ENCODE results near the gene USP17L24.
"Not testable (repeated sequence)": the region's sequence is repeated elsewhere in the genome, so short reads cannot be mapped to it uniquely, and the experiment has no call there.

The USP17L24 gene

DNA sequence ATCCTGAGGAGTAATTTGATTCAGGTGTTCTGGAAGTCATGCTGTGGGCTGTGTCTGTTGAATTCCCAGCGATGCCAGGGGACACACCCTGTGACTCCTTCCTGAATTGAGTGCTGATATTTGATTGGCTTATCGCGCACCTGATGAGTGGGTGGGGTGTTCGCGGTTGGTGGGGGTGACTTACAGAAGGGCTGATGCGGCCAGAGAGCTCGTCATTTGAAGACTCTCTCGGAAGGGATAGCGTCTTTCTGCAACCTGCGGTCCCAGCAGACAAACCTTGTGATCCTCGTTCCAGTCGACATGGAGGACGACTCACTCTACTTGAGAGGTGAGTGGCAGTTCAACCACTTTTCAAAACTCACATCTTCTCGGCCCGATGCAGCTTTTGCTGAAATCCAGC lies at the start of gene USP17L24:
Gene USP17L24 (plus strand): TSS at position 301 of the 400 bp plus-strand sequence. CDS start 0 bp downstream, at position 301.
- DNase-seq, result not testable (repeated sequence)

DNA sequence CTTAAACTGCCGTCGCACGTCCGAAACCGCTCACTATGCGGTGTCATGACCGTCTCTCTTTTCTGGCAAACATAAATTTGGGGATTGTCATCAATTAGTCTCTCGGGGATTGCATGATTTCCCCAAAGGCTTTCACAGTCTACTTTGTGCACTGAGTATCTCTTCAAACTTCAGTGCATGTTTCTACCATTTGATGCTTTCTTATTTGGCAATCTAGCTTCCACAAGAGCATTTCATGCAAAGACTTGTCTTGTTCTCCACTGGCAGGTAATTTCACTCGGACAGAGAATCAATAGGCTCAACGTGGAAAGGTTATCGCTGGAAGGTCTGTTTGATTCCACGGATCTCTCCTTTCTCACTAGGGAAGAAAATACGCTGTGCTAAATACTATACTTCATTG lies 774 bp upstream of the USP17L24 start:
- DNase-seq, result not testable (repeated sequence)

GRCh38 chr4:9329611-9330010 lies 4.6 kb downstream of the USP17L24 start, which contains the start of gene USP17L25:
Gene USP17L25, plus strand, starts transcription at chr4:9329911. Its CDS starts 0 bp downstream, at chr4:9329911.
- not testable (repeated sequence) for DNase-seq

DNA sequence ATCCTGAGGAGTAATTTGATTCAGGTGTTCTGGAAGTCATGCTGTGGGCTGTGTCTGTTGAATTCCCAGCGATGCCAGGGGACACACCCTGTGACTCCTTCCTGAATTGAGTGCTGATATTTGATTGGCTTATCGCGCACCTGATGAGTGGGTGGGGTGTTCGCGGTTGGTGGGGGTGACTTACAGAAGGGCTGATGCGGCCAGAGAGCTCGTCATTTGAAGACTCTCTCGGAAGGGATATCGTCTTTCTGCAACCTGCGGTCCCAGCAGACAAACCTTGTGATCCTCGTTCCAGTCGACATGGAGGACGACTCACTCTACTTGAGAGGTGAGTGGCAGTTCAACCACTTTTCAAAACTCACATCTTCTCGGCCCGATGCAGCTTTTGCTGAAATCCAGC lies 9.4 kb downstream of the USP17L24 start, which contains the start of gene USP17L26:
Gene USP17L26 (plus strand): TSS at position 301 of the 400 bp plus-strand sequence. CDS start 0 bp downstream, at position 301.
- DNase-seq, result not testable (repeated sequence)

- DNase-seq, result not testable (repeated sequence)
These were observed 14.1 kb downstream of the USP17L24 start, which contains the start of gene USP17L5 for GRCh38 chr4:9339103-9339502. Gene USP17L5, plus strand, starts transcription at chr4:9339403. Its CDS starts 0 bp downstream, at chr4:9339403.

GRCh38 chr4:9343848-9344247 lies 18.9 kb downstream of the USP17L24 start, which contains the start of gene USP17L27:
Gene USP17L27, plus strand, starts transcription at chr4:9344148. Its CDS starts 0 bp downstream, at chr4:9344148.
- not testable (repeated sequence) for DNase-seq

DNA sequence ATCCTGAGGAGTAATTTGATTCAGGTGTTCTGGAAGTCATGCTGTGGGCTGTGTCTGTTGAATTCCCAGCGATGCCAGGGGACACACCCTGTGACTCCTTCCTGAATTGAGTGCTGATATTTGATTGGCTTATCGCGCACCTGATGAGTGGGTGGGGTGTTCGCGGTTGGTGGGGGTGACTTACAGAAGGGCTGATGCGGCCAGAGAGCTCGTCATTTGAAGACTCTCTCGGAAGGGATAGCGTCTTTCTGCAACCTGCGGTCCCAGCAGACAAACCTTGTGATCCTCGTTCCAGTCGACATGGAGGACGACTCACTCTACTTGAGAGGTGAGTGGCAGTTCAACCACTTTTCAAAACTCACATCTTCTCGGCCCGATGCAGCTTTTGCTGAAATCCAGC lies 23.6 kb downstream of the USP17L24 start, which contains the start of gene USP17L28:
Gene USP17L28 (plus strand): TSS at position 301 of the 400 bp plus-strand sequence. CDS start 0 bp downstream, at position 301.
- not testable (repeated sequence) for DNase-seq

DNA sequence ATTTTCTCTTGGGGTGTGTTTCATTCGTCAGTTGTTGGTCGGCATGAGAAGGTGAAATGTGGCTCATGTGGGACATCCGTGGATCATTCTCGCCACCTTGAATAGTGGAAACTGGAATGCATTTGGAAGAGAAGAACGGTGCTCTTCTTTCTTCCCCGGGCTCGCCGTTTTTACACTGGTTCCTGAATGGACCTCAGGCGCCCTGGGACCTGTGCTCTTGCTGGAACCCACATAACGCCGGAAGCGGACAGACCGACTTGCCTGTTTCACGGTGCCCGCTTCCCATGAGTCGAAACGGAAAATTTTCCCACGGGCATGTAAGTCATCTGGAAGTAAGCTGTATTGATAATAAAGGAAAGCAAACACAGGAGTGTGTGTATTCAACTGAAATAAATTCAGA lies 25.9 kb downstream of the USP17L24 start:
- not testable (repeated sequence) for DNase-seq

GRCh38 chr4:9353338-9353737 lies 28.4 kb downstream of the USP17L24 start, which contains the start of gene USP17L29:
Gene USP17L29, plus strand, starts transcription at chr4:9353638. Its CDS starts 0 bp downstream, at chr4:9353638.
- not testable (repeated sequence) for DNase-seq

DNA sequence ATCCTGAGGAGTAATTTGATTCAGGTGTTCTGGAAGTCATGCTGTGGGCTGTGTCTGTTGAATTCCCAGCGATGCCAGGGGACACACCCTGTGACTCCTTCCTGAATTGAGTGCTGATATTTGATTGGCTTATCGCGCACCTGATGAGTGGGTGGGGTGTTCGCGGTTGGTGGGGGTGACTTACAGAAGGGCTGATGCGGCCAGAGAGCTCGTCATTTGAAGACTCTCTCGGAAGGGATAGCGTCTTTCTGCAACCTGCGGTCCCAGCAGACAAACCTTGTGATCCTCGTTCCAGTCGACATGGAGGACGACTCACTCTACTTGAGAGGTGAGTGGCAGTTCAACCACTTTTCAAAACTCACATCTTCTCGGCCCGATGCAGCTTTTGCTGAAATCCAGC lies 37.9 kb downstream of the USP17L24 start, which contains the start of gene USP17L30:
Gene USP17L30 (plus strand): TSS at position 301 of the 400 bp plus-strand sequence. CDS start 0 bp downstream, at position 301.
- DNase-seq, result not testable (repeated sequence)
